Heart right ventricle (tissue), 16 donors: ENCODE data around the gene SLC41A3. TPM values are rescaled to one million over a fixed set of nuclear protein-coding genes. Genes with fewer than 3 reads are reported as not detected.
A peak's percentile ranks its signal among the peaks of the same experiment; 100 is the strongest.

ENCODE experiments used
- ATAC-seq, 8 donors: fragments of 200-7000 bp; cut with Tn5 transposase; one replicate each; pipeline ENCODE4 v1.9.1; 2020; ENCODE audit warnings: mild to moderate bottlenecking in 8 of 8, moderate library complexity in 8 of 8, moderate number of reproducible peaks in 1 of 8
- DNase-seq, 2 donors: peaks; one replicate each; pipeline ENCODE4 v3.0.0-alpha.2; 2020
- H3K27ac ChIP-seq, 10 donors: fragments of 200-600 bp; sonication (generic) in 2 of 10; one replicate each; pipeline versions ENCODE4 v1.5.0 to v1.8.0; 2020 to 2022; ENCODE audit warnings: mild to moderate bottlenecking in 3 of 10
- H3K27me3 ChIP-seq, 7 donors: fragments of 200-600 bp; one replicate each; pipeline ENCODE4 v1.8.0; 2021 to 2022; ENCODE audit warnings: mild to moderate bottlenecking in 2 of 7
- H3K36me3 ChIP-seq, 9 donors: fragments of 200-600 bp; sonication (generic) in 1 of 9; one replicate each; pipeline versions ENCODE4 v1.5.0 to v1.8.0; 2020 to 2022; ENCODE audit warnings: mild to moderate bottlenecking in 2 of 9
- H3K4me1 ChIP-seq, 9 donors: fragments of 200-600 bp; sonication (generic) in 1 of 9; one replicate each; pipeline versions ENCODE4 v1.5.0 to v1.8.0; 2020 to 2022; ENCODE audit warnings: mild to moderate bottlenecking in 4 of 9
- H3K4me3 ChIP-seq, 10 donors: fragments of 200-600 bp; sonication (generic) in 2 of 10; one replicate each; pipeline versions ENCODE4 v1.5.0 to v1.8.0; 2020 to 2022; ENCODE audit warnings: mild to moderate bottlenecking in 7 of 10, moderate library complexity in 2 of 10
- H3K9me3 ChIP-seq, 11 donors: fragments of 200-600 bp in 10 of 11; sonication (generic) in 2 of 11; one replicate each; pipeline versions ENCODE4 v1.5.0 to v1.8.0; 2013 to 2022; ENCODE audit warnings: mild to moderate bottlenecking in 2 of 11, control low read depth in 1 of 11, moderate library complexity in 1 of 11
- CTCF ChIP-seq, 9 donors: fragments of 200-600 bp; sonication (generic) in 2 of 9; IDR thresholded peaks; one replicate each; pipeline versions ENCODE4 v1.5.0 to v1.8.0; 2021 to 2022; ENCODE audit warnings: antibody characterized with exemption in 9 of 9, mild to moderate bottlenecking in 5 of 9, moderate library complexity in 1 of 9
- WGBS, 2 donors: extraction: QIAGEN DNeasy Blood & Tissue Kit; methylation state at CpG; one replicate each; pipeline ENCODE4 v1.1.7; 2013; ENCODE audit warnings: inconsistent platforms in 1 of 2; 5-methylcytosine and 5-hydroxymethylcytosine counted together
- intact Hi-C, 10 donors: fragments of 100-400 bp; cut with DNase I; formaldehyde crosslinking; loops; one replicate each; pipeline versions ENCODE4 v1.11.1 to v1.14.2; 2022
- polyA plus RNA-seq, 2 donors: library from polyadenylated mRNA; stranded (reverse); fragments of 200-250 nt; gene quantifications; one replicate each; pipeline ENCODE4 v1.2.3, GENCODE V29; 2013
- total RNA-seq, 10 donors: library from RNA; stranded (reverse); fragmentation: NEBNext Ultra II Directional in 3 of 10; extraction: Animal tissue kit (Norgen Biotek cat#: 25700) in 3 of 10; gene quantifications; one replicate each; pipeline versions ENCODE4 v1.2.1 to v1.2.4, GENCODE V29; 2021 to 2023
- donor health status: Arrhythmogenic right ventricular cardiomyopathy.
- donor health status: ischemic (EF 13 %, LVEDD 7.1; RV severe dilation, severe dysfunction).
- donor health status: healthy with polysubstance abuse.
- donor health status: DM: no; HTN: yes; CAD: no.
- donor health status: DM: no; HTN: no; CAD: no.
- donor health status: ischemic (EF 25% LVEDD 6.9; RV normal size, moderate dysfunction).
- donor health status: ischemic (EF 25% LVEDD 5.7; RV mildly dilated, moderate dysfunction).
- donor health status: healthy.
- donor health status: DM: yes; HTN: yes; CAD: no.
- donor health status: Ischemic cardiomyopathy.
- donor health status: ischemic (EF 35%, LVEDD 5.7; RV mildly dilated, moderate dysfunction).
- donor health status: nonischemic (EF 11% LVEDD 7.7; RV severe dilation, severe dysfunction).
- donor health status: DM: yes; HTN: yes; CAD: no.
- donor health status: PGD.
- donor health status: ischemic (EF 29% LVEDD 5.4; RV normal size, mild dysfunction).
- donor health status: nonischemic (EF 23%, LVEDD 6.1; RV moderate dilation, normal function).

SLC41A3 gene
- total and polyA plus RNA-seq, 12 donors = 28.6 to 49.5 (median 40.1) TPM

GRCh38 chr3:126129398-126129891 is 45.5 kb upstream of the SLC41A3 start:
- peak; percentile 18 to 20 for DNase-seq
- Histone ChIP-seq H3K27me3 (no peaks in the 10 kb centered on the region), H3K27ac (no peak overlapping the region), H3K36me3 (no peaks in the 10 kb centered on the region), H3K4me3 (no peak overlapping the region), H3K4me1 (peaks cover 0 to 14% (median 0%) of the 10 kb centered on the region in 9 donors), H3K9me3 (no peaks in the 10 kb centered on the region)
- ATAC-seq = peak in 1 of 8 donors; percentile 44
- intact Hi-C loops = no loop called here
- WGBS, 2 donors = 59 to 74% methylated on average over 16 of the region's 16 CpGs
- no peak for TF ChIP-seq CTCF (IDR thresholded peaks at IDR 0.05)

- Histone ChIP-seq H3K9me3 (no peaks in the 10 kb centered on the region), H3K36me3 (no peaks in the 10 kb centered on the region), H3K27ac (no peak overlapping the region), H3K27me3 (no peaks in the 10 kb centered on the region), H3K4me3 (no peak overlapping the region), H3K4me1 (peaks cover 0 to 9% (median 0%) of the 10 kb centered on the region in 9 donors)
- DNase-seq (peak in 1 of 2 donors; percentile 2), ATAC-seq (no peak)
- 92 to 94% methylated on average over 13 of the region's 13 CpGs for WGBS, 2 donors
- intact Hi-C loops = no loop called here
- TF ChIP-seq CTCF (IDR thresholded peaks at IDR 0.05) = no peak
Measured at GRCh38 chr3:126128504-126129397, 44.8 kb upstream of the SLC41A3 start.

- Histone ChIP-seq H3K27me3 (no peaks in the 10 kb centered on the region), H3K36me3 (no peaks in the 10 kb centered on the region), H3K27ac (no peak overlapping the region), H3K4me1 (peaks cover 0 to 9% (median 0%) of the 10 kb centered on the region in 9 donors), H3K9me3 (no peaks in the 10 kb centered on the region), H3K4me3 (no peak overlapping the region)
- 87 to 92% methylated on average over 7 of the region's 7 CpGs for WGBS, 2 donors
- ATAC-seq = no peak
- TF ChIP-seq CTCF (IDR thresholded peaks at IDR 0.05) = no peak
- DNase-seq = peak; percentile 1 to 2
- intact Hi-C loops = no loop called here
Measured at GRCh38 chr3:126127904-126128303, 44.0 kb upstream of the SLC41A3 start.

GRCh38 chr3:126127452-126127851 is 43.5 kb upstream of the SLC41A3 start:
- Histone ChIP-seq H3K4me3 (no peak overlapping the region), H3K4me1 (peaks cover 0 to 9% (median 0%) of the 10 kb centered on the region in 9 donors), H3K36me3 (no peaks in the 10 kb centered on the region), H3K27ac (no peak overlapping the region), H3K9me3 (no peaks in the 10 kb centered on the region), H3K27me3 (no peaks in the 10 kb centered on the region)
- no peak for TF ChIP-seq CTCF (IDR thresholded peaks at IDR 0.05)
- DNase-seq = peak; percentile 1 to 2
- intact Hi-C loops = no loop called here
- ATAC-seq = no peak
- 81 to 92% methylated on average over 10 of the region's 10 CpGs for WGBS, 2 donors
